ENCODE results near the gene AMOT. TPM values are rescaled to one million over a fixed set of nuclear protein-coding genes. Genes with fewer than 3 reads are reported as not detected.

Gene AMOT
- total RNA-seq, 1 donor from 2014 or later = 14.7 TPM

- Histone ChIP-seq H3K4me3 (no peak overlapping the region), H3K27ac (no peak overlapping the region), H3K27me3 (no peaks in the 10 kb centered on the region), H3K9me3 (no peaks in the 10 kb centered on the region), H3K4me1 (no peaks in the 10 kb centered on the region), H3K36me3 (no peaks in the 10 kb centered on the region)
- no peak for TF ChIP-seq CTCF (IDR thresholded peaks at IDR 0.05)
- intact Hi-C loops (cut with DNase I) = no loop called here
- no peak for ATAC-seq
- no peak for DNase-seq
These were observed 102.1 kb downstream of the AMOT start for GRCh38 chrX:112738347-112739033.

DNA sequence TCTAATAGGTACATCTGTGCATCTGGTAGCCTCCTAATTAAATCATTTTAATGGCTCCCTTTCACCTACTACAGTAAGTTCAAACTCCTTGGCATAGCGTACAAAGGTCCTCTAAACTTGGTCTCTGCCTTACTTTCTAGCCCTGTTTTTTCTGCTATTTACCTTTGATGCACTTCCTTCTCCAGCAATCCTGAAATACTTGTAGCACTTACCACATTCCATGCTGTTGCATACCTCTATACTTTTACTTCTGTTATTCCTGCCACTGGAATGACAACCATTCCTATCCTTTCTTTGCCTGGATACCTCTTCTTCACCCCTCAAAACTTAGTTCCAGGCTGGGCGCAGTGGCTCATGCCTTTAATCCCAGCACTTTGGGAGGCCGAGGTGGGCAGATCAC, 104.3 kb downstream of the AMOT start:
- Histone ChIP-seq H3K4me1 (no peaks in the 10 kb centered on the region), H3K27me3 (no peaks in the 10 kb centered on the region), H3K4me3 (no peak overlapping the region), H3K36me3 (no peaks in the 10 kb centered on the region), H3K27ac (no peak overlapping the region), H3K9me3 (no peaks in the 10 kb centered on the region)
- DNase-seq (no peak), ATAC-seq (no peak)
- intact Hi-C loops (cut with DNase I) = no loop called here
- TF ChIP-seq CTCF (IDR thresholded peaks at IDR 0.05) = no peak

GRCh38 chrX:112735147-112735546, 105.5 kb downstream of the AMOT start:
- Histone ChIP-seq H3K27me3 (no peaks in the 10 kb centered on the region), H3K4me1 (no peaks in the 10 kb centered on the region), H3K9me3 (no peaks in the 10 kb centered on the region), H3K27ac (no peak overlapping the region), H3K36me3 (no peaks in the 10 kb centered on the region), H3K4me3 (no peak overlapping the region)
- DNase-seq (no peak), ATAC-seq (no peak)
- no peak for TF ChIP-seq CTCF (IDR thresholded peaks at IDR 0.05)
- intact Hi-C loops (cut with DNase I) = no loop called here

GRCh38 chrX:112734290-112734689, 106.3 kb downstream of the AMOT start:
- H3K4me3 ChIP-seq = no peak overlapping the region
- intact Hi-C loops (cut with DNase I) = no loop called here

GRCh38 chrX:112731793-112732192, 108.8 kb downstream of the AMOT start:
- no peak for TF ChIP-seq CTCF (IDR thresholded peaks at IDR 0.05)

More at GRCh38 chrX:112734290-112734689, 106.3 kb downstream of the AMOT start:
- TF ChIP-seq CTCF (IDR thresholded peaks at IDR 0.05) = no peak
- DNase-seq (no peak), ATAC-seq (peak; percentile 50)
- no peak overlapping the region for H3K27ac ChIP-seq
- H3K27me3 ChIP-seq = no peaks in the 10 kb centered on the region
- no peaks in the 10 kb centered on the region for H3K36me3 ChIP-seq
- no peaks in the 10 kb centered on the region for H3K4me1 ChIP-seq
- H3K9me3 ChIP-seq = no peaks in the 10 kb centered on the region

More at GRCh38 chrX:112731793-112732192, 108.8 kb downstream of the AMOT start:
- no peak for DNase-seq
- no peak overlapping the region for H3K4me3 ChIP-seq
- no peaks in the 10 kb centered on the region for H3K27me3 ChIP-seq
- H3K4me1 ChIP-seq = no peaks in the 10 kb centered on the region
- H3K36me3 ChIP-seq = no peaks in the 10 kb centered on the region
- intact Hi-C loops (cut with DNase I) = no loop called here
- no peak for ATAC-seq
- H3K27ac ChIP-seq = no peak overlapping the region
- no peaks in the 10 kb centered on the region for H3K9me3 ChIP-seq

Other genes starting within 250 kb of the AMOT start
- gene LHFPL1, start 160.9 kb downstream of the AMOT start, total RNA-seq = not detected